Right lobe of liver (tissue), 4 donors: ENCODE data around the gene CAV1.

Source experiments
- POLR2A ChIP-seq: fragments of 450-650 bp; IDR thresholded peaks from one replicate; pipeline ENCODE4 v1.6.1; 2017; ENCODE audit warnings: antibody characterized with exemption, mild to moderate bottlenecking
- TF ChIP-seq, protein P1 (sequence below), 4 donors: fragments of 200-600 bp in 3 of 4; fragments of 450-650 bp in 1 of 4; IDR thresholded peaks; one replicate each; pipeline versions ENCODE4 v1.5.1 to v1.8.0; 2016 to 2022; ENCODE audit warnings: antibody characterized with exemption in 4 of 4, mild to moderate bottlenecking in 2 of 4
- donor health status: DM: no; HTN: no; CAD: no.
- donor health status: DM: no; HTN: no; CAD: no.
- donor health status: DM: no; HTN: yes; CAD: no.

DNA sequence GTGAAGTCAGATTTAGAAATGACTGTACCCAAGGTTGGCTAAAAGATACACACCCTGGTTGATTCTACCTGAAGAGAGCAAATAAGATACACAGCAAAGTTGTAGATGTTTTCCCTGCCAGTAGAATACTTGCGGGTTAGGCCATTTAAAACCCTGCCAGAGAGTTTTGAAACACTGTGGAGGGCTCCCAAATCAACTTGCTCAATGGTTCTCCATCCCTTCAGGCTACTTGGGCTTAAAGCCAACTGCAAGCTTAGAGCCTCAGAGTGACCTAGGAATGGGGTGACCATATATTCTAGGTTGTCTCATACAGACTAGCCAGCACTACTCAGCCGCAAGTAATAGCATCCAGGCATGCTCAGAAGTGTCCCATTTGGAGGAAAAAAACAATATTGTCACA is 10.0 kb downstream of the CAV1 start:
- TF ChIP-seq, protein P1, sequence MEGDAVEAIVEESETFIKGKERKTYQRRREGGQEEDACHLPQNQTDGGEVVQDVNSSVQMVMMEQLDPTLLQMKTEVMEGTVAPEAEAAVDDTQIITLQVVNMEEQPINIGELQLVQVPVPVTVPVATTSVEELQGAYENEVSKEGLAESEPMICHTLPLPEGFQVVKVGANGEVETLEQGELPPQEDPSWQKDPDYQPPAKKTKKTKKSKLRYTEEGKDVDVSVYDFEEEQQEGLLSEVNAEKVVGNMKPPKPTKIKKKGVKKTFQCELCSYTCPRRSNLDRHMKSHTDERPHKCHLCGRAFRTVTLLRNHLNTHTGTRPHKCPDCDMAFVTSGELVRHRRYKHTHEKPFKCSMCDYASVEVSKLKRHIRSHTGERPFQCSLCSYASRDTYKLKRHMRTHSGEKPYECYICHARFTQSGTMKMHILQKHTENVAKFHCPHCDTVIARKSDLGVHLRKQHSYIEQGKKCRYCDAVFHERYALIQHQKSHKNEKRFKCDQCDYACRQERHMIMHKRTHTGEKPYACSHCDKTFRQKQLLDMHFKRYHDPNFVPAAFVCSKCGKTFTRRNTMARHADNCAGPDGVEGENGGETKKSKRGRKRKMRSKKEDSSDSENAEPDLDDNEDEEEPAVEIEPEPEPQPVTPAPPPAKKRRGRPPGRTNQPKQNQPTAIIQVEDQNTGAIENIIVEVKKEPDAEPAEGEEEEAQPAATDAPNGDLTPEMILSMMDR (IDR thresholded peaks at IDR 0.05): no peak
- no peak for TF ChIP-seq POLR2A
